Pancreas (tissue), 10 donors: ENCODE measurements around the gene LIN9. TPM values are rescaled to one million over a fixed set of nuclear protein-coding genes. Genes with fewer than 3 reads are reported as not detected.

Experiments
- ATAC-seq, 4 donors: fragments of 200-7000 bp; cut with Tn5 transposase; one replicate each; pipeline versions ENCODE4 v1.8.0 to v1.9.1; 2020; ENCODE audit warnings: mild to moderate bottlenecking in 4 of 4, moderate library complexity in 4 of 4
- DNase-seq, 6 donors: peaks; one replicate each; pipeline ENCODE4 v3.0.0-alpha.2; 2020
- FAIRE-seq: peaks from 2 replicates; lab custom pipeline; 2012; peaks lifted over from hg19 to GRCh38; lab: Jason Lieb, UNC
- H3K27ac ChIP-seq, 4 donors: fragments of 200-600 bp; sonication (generic); 1 replicate in 3 of 4; 2 replicates in 1 of 4; pipeline versions ENCODE4 v1.5.0 to v1.8.0; 2020
- H3K27me3 ChIP-seq, 4 donors: fragments of 200-600 bp; one replicate each; pipeline ENCODE4 v1.8.0; 2021
- H3K36me3 ChIP-seq, 3 donors: fragments of 200-600 bp; sonication (generic) in 1 of 3; one replicate each; pipeline versions ENCODE4 v1.5.0 to v1.8.0; 2020 to 2021
- H3K4me1 ChIP-seq, 3 donors: fragments of 200-600 bp; one replicate each; pipeline ENCODE4 v1.8.0; 2021
- H3K4me3 ChIP-seq, 4 donors: fragments of 200-600 bp; sonication (generic) in 2 of 4; one replicate each; pipeline versions ENCODE4 v1.5.0 to v1.8.0; 2020 to 2021
- H3K9me3 ChIP-seq, 4 donors: fragments of 200-600 bp; one replicate each; pipeline ENCODE4 v1.8.0; 2021
- WGBS, 2 donors: extraction: QIAGEN DNeasy Blood & Tissue Kit; methylation state at CpG; one replicate each; pipeline ENCODE4 v1.1.7; 2013; 5-methylcytosine and 5-hydroxymethylcytosine counted together
- intact Hi-C, 3 donors: fragments of 100-400 bp; cut with DNase I; formaldehyde crosslinking; loops; one replicate each; pipeline versions ENCODE4 v1.11.1 to v1.14.2; 2022
- polyA plus RNA-seq, 2 donors: library from polyadenylated mRNA; stranded (reverse); fragments of 200-250 nt; gene quantifications; one replicate each; pipeline ENCODE4 v1.2.3, GENCODE V29; 2013
- total RNA-seq, 6 donors: library from RNA; stranded (reverse); fragmentation: NEBNext Ultra II Directional in 4 of 6; extraction: Animal tissue kit (Norgen Biotek cat#: 25700) in 4 of 6; gene quantifications; one replicate each; pipeline versions ENCODE4 v1.2.1 to v1.2.4, GENCODE V29; 2021 to 2023
- TF ChIP-seq, protein P1 (sequence below), 4 donors: fragments of 200-600 bp; sonication (generic) in 3 of 4; IDR thresholded peaks; one replicate each; pipeline versions ENCODE4 v1.5.0 to v1.8.0; 2021; ENCODE audit warnings: antibody characterized with exemption in 4 of 4
- donor health status: healthy with polysubstance abuse.
- donor health status: DM: no; HTN: no; CAD: no; lungs with moderate emphysema.
- donor health status: DM: no; HTN: no; CAD: no.
- donor health status: control.
- donor health status: control.
- donor health status: Bipolar disorder and iron deficiency.
- donor health status: DM: yes; HTN: yes; CAD: no.
- donor health status: DM: no; HTN: no; CAD: no.
- donor health status: DM: no; HTN: no; CAD: no.
- donor health status: DM: yes; HTN: yes; CAD: no.

The LIN9 gene
- total and polyA plus RNA-seq, 8 donors: 0.57 to 2.2 (median 1.2) TPM

DNA sequence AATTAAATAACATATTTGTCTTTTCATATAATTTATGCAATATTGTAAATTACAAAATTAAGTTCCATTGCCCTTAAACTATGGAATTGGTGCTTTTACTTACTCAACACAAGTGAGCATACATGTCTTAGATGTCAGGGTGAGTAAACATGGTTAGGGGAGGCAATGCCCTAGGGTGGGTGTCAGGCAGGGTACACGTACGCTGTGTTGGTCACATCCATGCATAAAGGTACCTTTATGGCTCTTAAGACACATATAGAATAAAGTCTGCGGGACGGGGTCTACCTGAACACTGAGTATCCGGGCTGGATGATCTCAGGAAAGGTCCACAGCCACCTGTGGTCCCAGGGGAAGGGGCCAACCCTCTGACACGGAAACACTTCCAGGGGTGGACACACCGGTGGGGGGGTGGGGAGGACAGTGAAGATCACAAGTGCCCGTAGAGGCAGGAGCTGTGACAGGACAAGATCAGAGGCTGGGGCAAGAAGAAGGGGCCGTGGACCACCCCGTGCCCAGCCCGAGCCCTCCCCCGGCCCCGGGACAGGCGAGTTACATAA lies 720 bp downstream of the LIN9 start:
- ATAC-seq (peak in 3 of 4 donors; percentile 3 to 28 (median 28)), FAIRE-seq (no peak), DNase-seq (peak in 3 of 6 donors; percentile 16 to 31 (median 27))
- H3K27ac ChIP-seq: peak overlapping the region in 3 of 4 donors; percentile 22 to 58 (median 28)
- intact Hi-C loops: no loop called here
- no peaks in the 10 kb centered on the region for H3K27me3 ChIP-seq
- H3K36me3 ChIP-seq: no peaks in the 10 kb centered on the region
- no peaks in the 10 kb centered on the region for H3K9me3 ChIP-seq
- H3K4me1 ChIP-seq: peaks cover 0 to 3% (median 0%) of the 10 kb centered on the region in 3 donors
- TF ChIP-seq, protein P1, sequence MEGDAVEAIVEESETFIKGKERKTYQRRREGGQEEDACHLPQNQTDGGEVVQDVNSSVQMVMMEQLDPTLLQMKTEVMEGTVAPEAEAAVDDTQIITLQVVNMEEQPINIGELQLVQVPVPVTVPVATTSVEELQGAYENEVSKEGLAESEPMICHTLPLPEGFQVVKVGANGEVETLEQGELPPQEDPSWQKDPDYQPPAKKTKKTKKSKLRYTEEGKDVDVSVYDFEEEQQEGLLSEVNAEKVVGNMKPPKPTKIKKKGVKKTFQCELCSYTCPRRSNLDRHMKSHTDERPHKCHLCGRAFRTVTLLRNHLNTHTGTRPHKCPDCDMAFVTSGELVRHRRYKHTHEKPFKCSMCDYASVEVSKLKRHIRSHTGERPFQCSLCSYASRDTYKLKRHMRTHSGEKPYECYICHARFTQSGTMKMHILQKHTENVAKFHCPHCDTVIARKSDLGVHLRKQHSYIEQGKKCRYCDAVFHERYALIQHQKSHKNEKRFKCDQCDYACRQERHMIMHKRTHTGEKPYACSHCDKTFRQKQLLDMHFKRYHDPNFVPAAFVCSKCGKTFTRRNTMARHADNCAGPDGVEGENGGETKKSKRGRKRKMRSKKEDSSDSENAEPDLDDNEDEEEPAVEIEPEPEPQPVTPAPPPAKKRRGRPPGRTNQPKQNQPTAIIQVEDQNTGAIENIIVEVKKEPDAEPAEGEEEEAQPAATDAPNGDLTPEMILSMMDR (IDR thresholded peaks at IDR 0.05): no peak
- WGBS, 2 donors: 4 to 5% methylated on average over 14 of the region's 14 CpGs
- H3K4me3 ChIP-seq: peak overlapping the region; percentile 58 to 100 (median 98)

DNA sequence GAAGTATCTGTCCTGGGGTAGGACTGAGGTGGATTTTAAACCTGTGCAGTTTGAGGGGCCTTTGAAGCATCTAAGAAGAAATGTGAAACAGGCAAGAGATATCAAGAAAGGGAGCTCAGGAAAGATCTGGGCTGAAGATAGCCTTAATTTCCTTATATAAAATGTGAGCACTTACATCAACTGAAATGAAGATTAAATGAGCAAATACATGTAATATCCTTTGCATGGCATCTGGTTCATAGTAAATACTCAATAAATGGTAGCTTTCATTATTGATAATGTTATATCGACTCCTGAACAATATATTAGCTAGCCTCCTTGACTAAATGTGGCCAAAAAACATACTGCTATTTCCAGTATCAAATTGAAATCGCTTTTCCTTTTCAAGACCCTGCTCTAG lies 2.5 kb downstream of the LIN9 start:
- H3K36me3 ChIP-seq: no peaks in the 10 kb centered on the region
- FAIRE-seq (no peak), DNase-seq (no peak), ATAC-seq (no peak)
- H3K4me3 ChIP-seq: no peak overlapping the region
- TF ChIP-seq, protein P1 (IDR thresholded peaks at IDR 0.05): no peak
- WGBS, 2 donors: 89 to 97% methylated on average over 2 of the region's 2 CpGs
- H3K27me3 ChIP-seq: no peaks in the 10 kb centered on the region
- intact Hi-C loops: no loop called here
- H3K9me3 ChIP-seq: no peaks in the 10 kb centered on the region
- H3K27ac ChIP-seq: no peak overlapping the region
- H3K4me1 ChIP-seq: peaks cover 0 to 3% (median 0%) of the 10 kb centered on the region in 3 donors

- 88 to 94% methylated on average over 5 of the region's 5 CpGs for WGBS, 2 donors
- Histone ChIP-seq H3K4me3 (no peak overlapping the region), H3K27ac (no peak overlapping the region), H3K27me3 (no peaks in the 10 kb centered on the region), H3K36me3 (no peaks in the 10 kb centered on the region), H3K9me3 (no peaks in the 10 kb centered on the region), H3K4me1 (peaks cover 0 to 3% (median 0%) of the 10 kb centered on the region in 3 donors)
- intact Hi-C loops: no loop called here
- DNase-seq (no peak), FAIRE-seq (no peak), ATAC-seq (no peak)
- TF ChIP-seq, protein P1 (IDR thresholded peaks at IDR 0.05): no peak
Measured at GRCh38 chr1:226305184-226305583, 3.8 kb downstream of the LIN9 start.

DNA sequence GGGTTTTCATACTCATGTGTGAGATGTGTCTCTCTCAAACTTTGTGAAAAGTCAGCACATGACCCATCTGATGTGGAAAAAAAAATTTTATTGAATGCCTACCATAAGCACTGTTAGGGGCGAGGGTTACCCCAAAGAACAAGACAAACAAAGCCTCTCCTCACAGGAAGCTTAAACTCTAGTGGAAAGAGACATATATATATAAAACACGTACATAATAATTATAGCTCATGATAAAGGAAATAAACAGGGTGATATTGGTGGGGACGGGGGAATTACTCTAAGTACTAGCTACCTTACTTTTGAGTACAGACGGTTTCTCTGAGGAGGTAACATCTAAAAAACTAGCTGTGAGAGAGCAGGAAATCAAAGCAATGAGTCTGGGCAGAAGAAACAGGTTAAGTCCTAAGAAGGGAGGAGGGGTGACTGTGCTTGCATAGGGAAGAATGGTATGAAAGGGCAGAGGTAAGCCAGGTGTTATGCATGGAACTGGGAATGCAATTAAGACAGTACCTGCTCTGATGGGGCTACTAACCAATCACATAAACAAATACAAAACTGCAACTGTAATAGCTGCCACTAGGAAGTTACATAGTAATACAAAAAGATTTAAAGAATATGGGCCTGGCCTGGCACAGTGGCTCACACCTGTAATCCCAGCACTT lies 4.5 kb downstream of the LIN9 start:
- Histone ChIP-seq H3K27me3 (no peaks in the 10 kb centered on the region), H3K4me1 (peaks cover 0 to 3% (median 0%) of the 10 kb centered on the region in 3 donors), H3K27ac (no peak overlapping the region), H3K36me3 (no peaks in the 10 kb centered on the region), H3K4me3 (no peak overlapping the region), H3K9me3 (no peaks in the 10 kb centered on the region)
- WGBS, 2 donors: 87 to 89% methylated on average over 4 of the region's 4 CpGs
- intact Hi-C loops: no loop called here
- ATAC-seq: no peak
- TF ChIP-seq, protein P1 (IDR thresholded peaks at IDR 0.05): no peak
- no peak for FAIRE-seq
- DNase-seq: no peak

GRCh38 chr1:226302731-226303130 lies 6.2 kb downstream of the LIN9 start:
- no peak for FAIRE-seq

More at GRCh38 chr1:226302731-226303130, 6.2 kb downstream of the LIN9 start:
- H3K27me3 ChIP-seq: no peaks in the 10 kb centered on the region
- H3K4me3 ChIP-seq: no peak overlapping the region
- TF ChIP-seq, protein P1 (IDR thresholded peaks at IDR 0.05): no peak
- no peak overlapping the region for H3K27ac ChIP-seq
- DNase-seq: no peak
- no peaks in the 10 kb centered on the region for H3K4me1 ChIP-seq
- no peaks in the 10 kb centered on the region for H3K36me3 ChIP-seq
- intact Hi-C loops: no loop called here
- no peak for ATAC-seq
- no peaks in the 10 kb centered on the region for H3K9me3 ChIP-seq
- 87 to 97% methylated on average over 1 of the region's 1 CpG for WGBS, 2 donors
